ENCODE data around the gene ZNF33B. TPM values are rescaled to one million over a fixed set of nuclear protein-coding genes. Genes with fewer than 3 reads are reported as not detected.

ZNF33B gene
- total RNA-seq, 1 donor from 2014 or later: 16.3 TPM

- H3K27ac ChIP-seq (replicated peaks): no peak overlapping the region
- peaks cover 35% of the 10 kb centered on the region for H3K27me3 ChIP-seq (ENCODE audit: low read depth)
- no peaks in the 10 kb centered on the region for H3K9me3 ChIP-seq (replicated peaks)
- no peaks in the 10 kb centered on the region for H3K4me1 ChIP-seq
- no peak overlapping the region for H3K4me3 ChIP-seq
- intact Hi-C loops (cut with micrococcal nuclease): no loop called here
- TF ChIP-seq CTCF (IDR thresholded peaks at IDR 0.05; ENCODE audit: borderline replicate concordance): no peak
- DNase-seq: no peak
- no peaks in the 10 kb centered on the region for H3K36me3 ChIP-seq
Observed at GRCh38 chr10:42652858-42653257, 14.5 kb upstream of the ZNF33B start.

GRCh38 chr10:42650374-42650773 is 12.0 kb upstream of the ZNF33B start:
- H3K4me3 ChIP-seq: no peak overlapping the region
- H3K27me3 ChIP-seq (ENCODE audit: low read depth): peaks cover 34% of the 10 kb centered on the region
- intact Hi-C loops (cut with micrococcal nuclease): no loop called here
- no peaks in the 10 kb centered on the region for H3K36me3 ChIP-seq
- no peak for DNase-seq
- TF ChIP-seq CTCF (IDR thresholded peaks at IDR 0.05; ENCODE audit: borderline replicate concordance): no peak
- H3K4me1 ChIP-seq: no peaks in the 10 kb centered on the region
- H3K9me3 ChIP-seq (replicated peaks): no peaks in the 10 kb centered on the region
- H3K27ac ChIP-seq (replicated peaks): no peak overlapping the region

- DNase-seq: no peak
- Histone ChIP-seq H3K27ac (replicated peaks) (no peak overlapping the region), H3K27me3 (ENCODE audit: low read depth) (peaks cover 34% of the 10 kb centered on the region), H3K4me3 (no peak overlapping the region), H3K9me3 (replicated peaks) (no peaks in the 10 kb centered on the region), H3K36me3 (no peaks in the 10 kb centered on the region), H3K4me1 (no peaks in the 10 kb centered on the region)
- intact Hi-C loops (cut with micrococcal nuclease): no loop called here
- TF ChIP-seq CTCF (IDR thresholded peaks at IDR 0.05; ENCODE audit: borderline replicate concordance): no peak
Observed at GRCh38 chr10:42648512-42648911, 10.1 kb upstream of the ZNF33B start.

- Histone ChIP-seq H3K4me1 (no peaks in the 10 kb centered on the region), H3K27me3 (ENCODE audit: low read depth) (peaks cover 29% of the 10 kb centered on the region), H3K9me3 (replicated peaks) (no peaks in the 10 kb centered on the region), H3K27ac (replicated peaks) (no peak overlapping the region), H3K4me3 (no peak overlapping the region), H3K36me3 (no peaks in the 10 kb centered on the region)
- DNase-seq: no peak
- intact Hi-C loops (cut with micrococcal nuclease): no loop called here
- TF ChIP-seq CTCF (IDR thresholded peaks at IDR 0.05; ENCODE audit: borderline replicate concordance): no peak
Observed at GRCh38 chr10:42646687-42647640, 8.6 kb upstream of the ZNF33B start.

- no peaks in the 10 kb centered on the region for H3K4me1 ChIP-seq
- no peaks in the 10 kb centered on the region for H3K9me3 ChIP-seq (replicated peaks)
- no peak for TF ChIP-seq CTCF (IDR thresholded peaks at IDR 0.05; ENCODE audit: borderline replicate concordance)
- intact Hi-C loops (cut with micrococcal nuclease): no loop called here
- peaks cover 26% of the 10 kb centered on the region for H3K27me3 ChIP-seq (ENCODE audit: low read depth)
- DNase-seq: no peak
- no peak overlapping the region for H3K4me3 ChIP-seq
- no peaks in the 10 kb centered on the region for H3K36me3 ChIP-seq
- H3K27ac ChIP-seq (replicated peaks): no peak overlapping the region
Observed at GRCh38 chr10:42646214-42646613, 7.8 kb upstream of the ZNF33B start.

Data from left ventricle myocardium inferior (tissue), 1 donor.